Suppressor macrophage (primary cell): ENCODE results near the gene IGSF9.

ENCODE experiments used
- DNase-seq, 4 experiments: peaks; one replicate each; pipeline ENCODE4 v3.0.0-alpha.2; 2020 to 2022
- total RNA-seq, 17 experiments: gene quantifications; one replicate each; lab custom pipeline; 2026; ENCODE audit warnings: mixed read lengths in 6 of 17, inconsistent platforms in 3 of 17; lab: John Stamatoyannopoulos, UW

Gene IGSF9, protein sequence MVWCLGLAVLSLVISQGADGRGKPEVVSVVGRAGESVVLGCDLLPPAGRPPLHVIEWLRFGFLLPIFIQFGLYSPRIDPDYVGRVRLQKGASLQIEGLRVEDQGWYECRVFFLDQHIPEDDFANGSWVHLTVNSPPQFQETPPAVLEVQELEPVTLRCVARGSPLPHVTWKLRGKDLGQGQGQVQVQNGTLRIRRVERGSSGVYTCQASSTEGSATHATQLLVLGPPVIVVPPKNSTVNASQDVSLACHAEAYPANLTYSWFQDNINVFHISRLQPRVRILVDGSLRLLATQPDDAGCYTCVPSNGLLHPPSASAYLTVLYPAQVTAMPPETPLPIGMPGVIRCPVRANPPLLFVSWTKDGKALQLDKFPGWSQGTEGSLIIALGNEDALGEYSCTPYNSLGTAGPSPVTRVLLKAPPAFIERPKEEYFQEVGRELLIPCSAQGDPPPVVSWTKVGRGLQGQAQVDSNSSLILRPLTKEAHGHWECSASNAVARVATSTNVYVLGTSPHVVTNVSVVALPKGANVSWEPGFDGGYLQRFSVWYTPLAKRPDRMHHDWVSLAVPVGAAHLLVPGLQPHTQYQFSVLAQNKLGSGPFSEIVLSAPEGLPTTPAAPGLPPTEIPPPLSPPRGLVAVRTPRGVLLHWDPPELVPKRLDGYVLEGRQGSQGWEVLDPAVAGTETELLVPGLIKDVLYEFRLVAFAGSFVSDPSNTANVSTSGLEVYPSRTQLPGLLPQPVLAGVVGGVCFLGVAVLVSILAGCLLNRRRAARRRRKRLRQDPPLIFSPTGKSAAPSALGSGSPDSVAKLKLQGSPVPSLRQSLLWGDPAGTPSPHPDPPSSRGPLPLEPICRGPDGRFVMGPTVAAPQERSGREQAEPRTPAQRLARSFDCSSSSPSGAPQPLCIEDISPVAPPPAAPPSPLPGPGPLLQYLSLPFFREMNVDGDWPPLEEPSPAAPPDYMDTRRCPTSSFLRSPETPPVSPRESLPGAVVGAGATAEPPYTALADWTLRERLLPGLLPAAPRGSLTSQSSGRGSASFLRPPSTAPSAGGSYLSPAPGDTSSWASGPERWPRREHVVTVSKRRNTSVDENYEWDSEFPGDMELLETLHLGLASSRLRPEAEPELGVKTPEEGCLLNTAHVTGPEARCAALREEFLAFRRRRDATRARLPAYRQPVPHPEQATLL
- total RNA-seq, result 0 to 3.9 (median 0.08) reads per million in 17 experiments

DNA sequence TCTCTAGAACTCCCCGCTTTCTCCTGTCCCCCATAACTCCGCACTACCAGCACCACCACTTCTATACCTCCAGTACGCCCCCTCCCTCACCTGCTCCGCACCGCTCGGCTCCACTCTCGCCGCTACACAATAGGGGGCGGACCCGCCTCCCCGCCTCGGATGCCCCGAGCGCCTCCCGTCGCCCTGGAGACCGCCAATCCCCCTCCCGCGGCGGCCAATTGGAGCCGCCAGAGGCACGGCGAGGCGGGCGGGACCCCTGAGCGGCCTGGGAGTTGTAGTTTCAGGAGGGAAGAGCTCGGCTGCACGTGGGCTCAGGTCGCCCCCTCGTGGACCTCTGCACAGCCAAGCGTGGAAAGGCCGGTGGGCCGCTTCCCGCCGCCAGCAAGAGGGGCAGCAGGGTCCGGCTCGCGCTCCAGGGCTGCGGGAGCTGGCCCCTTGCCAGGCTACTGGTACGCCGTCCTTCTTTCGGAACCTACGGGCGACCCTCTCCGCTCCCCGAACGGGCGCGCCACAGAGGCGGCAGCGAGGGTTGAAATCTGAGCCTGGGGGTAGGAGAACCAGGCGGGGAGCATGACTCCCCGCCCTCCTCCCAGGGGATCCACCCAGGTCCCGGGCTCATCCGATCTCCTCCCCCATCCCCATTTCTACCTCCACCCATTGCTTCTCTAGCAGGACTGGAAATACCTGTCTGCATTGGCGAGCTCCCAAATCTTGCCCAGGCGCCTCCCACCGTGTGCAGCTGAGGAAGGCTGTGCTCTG lies at the start of gene IGSF9:
Gene IGSF9, minus strand, starts transcription at position 131 of the 759 bp plus-strand sequence. CDS start 2,159 bp downstream, outside the sequence.
- peak in 3 of 4 experiments; percentile 18 to 57 (median 29) for DNase-seq

DNA sequence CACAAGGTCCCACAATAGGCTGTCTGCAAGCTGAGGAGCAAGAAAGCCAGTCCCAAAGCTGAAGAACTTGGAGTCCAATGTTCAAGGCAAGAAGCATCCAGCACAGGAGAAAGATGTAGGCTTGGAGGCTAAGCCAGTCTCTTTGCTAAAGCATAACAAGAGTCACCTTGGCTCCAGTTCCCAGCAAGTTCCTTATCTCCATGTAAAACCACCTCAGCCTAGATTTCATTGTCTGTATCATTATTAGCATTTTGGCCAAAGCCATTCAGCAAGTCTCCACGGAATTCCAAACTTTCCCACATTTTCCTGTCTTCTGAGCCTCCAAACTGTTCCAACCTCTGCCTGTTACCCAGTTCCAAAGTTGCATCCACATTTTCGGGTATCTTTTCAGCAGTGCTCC lies 49.5 kb upstream of the IGSF9 start:
- DNase-seq, result no peak

DNA sequence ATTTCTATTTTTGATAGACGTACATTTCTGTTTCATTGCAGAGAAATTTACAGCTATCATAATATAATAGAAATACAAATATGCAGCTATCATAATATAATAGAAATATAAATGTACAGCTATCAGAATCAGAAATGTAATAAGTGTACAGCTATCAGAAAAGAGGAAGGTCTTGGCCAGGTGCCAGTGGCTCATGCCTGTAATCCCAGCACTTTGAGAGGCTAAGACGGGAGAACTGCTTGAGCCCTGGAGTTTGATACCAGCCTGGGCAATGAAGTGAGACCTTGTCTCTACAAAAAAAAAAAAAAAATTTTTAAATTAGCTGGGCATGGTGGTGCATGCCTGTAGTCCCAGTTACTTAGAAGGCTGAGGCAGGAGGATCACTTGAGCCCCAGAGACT lies 48.5 kb upstream of the IGSF9 start:
- DNase-seq, result no peak

DNA sequence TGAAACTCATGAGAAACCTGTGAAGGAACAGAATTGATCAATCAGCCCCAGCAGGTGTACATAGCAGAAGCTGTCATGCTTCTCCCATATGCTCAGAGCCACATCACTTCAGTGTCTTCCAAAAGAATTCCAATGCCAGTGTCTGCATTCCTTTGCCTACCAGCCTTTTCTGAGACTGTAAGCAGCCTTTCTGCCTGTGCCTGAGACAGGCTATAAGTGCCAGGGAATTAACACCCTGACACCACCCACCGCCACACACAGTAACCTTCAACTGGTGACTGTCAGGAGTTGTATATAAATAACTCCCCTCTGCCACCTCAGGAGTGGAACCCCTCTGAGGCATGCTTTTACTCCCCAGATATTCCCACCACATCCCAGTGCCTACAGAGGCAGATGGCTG lies 46.7 kb upstream of the IGSF9 start:
- DNase-seq, result no peak

DNA sequence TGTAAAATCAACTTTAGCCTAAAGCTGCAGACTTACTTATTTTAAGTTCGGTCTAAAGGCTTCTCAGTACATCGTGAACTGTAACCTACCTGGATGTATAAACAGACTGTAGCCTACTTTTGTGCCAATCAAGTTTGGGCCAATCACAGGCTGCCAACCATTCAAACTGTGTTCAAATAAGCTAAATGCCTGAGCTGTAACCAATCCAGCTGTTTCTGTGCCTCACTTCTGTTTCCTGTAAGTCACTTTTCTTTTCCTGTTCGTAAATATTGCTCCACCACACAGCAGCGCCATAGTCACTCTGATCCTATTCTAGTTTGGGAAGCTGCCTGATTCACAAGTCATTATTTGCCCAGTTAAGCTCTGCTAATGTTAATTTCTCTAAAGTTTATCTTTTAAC lies 46.1 kb upstream of the IGSF9 start:
- DNase-seq, result peak; percentile 43 to 64 (median 62)

DNA sequence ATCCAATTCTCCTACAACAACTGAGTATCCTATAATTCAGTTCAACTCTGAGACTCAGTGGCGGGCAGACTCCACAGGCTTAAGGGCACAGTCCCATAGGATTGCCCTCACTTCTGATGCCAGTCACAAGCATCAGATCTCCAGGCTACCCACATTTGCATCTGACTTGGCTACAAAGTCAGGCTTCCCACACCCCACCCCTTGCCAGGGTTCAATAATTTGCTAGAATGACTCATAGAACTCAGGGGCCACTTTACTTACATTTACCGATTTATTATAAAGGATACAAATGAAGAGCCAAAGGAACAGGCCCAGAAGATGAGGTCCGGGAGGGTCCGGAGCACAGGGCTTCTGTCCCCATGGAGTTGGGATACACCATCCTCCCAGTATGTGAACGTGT lies 44.6 kb upstream of the IGSF9 start:
- DNase-seq, result no peak

DNA sequence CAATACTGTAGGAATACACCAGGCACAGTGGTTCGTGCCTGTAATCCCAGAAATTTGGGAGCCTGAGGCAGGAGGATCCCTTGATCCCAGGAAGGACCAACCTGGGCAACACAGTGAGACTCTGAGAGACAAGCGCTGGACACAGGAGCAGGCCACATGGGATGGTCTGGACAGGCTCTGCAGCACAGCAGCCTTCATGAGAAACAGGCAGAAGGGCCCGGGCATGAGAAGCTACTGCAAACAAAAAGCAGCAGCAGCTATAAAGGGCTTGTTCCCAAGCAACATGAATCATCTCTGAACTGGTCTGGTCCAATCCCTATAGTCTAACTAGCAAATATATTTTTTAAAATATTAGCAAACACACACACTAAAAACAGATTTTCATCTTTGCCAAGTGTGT lies 44.2 kb upstream of the IGSF9 start:
- DNase-seq, result no peak

DNA sequence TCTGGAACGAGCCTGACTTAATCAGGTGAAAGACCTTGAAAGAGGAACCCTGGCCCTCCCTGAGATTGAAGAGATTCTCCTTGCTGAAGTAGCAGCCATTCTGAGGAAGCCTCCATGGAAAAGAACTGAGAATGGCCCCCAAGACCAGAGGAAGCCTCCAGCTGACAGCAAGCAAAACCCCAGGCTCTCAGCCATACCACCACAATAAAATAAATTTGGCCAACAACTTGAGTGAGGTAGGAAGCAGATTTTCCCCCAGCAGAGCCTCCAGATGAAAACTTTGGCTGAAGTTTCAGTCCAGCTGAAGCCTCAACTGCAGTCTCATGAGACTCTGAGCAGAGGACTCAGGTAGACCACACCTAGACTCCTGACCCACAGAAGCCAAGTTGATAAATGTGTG lies 42.6 kb upstream of the IGSF9 start:
- no peak for DNase-seq

DNA sequence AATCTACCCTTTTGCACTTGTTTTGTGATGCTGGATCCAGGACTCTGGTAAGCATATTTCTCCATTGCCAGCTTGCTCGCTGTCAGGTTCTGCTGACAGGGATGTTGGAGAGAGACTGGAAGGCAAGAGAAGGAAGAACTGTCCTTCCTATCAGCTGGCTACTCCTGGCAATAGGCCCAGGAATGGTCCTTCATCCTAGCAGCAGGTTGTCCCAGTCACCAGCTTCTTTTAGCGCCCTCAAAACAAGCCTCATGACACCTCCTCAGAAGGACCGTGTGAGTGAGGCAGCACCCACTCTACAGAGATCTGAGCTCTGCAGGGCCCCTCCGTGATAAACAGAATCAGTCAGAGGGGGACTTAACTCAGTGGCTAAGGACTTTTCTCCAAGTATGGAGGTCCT lies 41.8 kb upstream of the IGSF9 start:
- DNase-seq, result no peak

DNA sequence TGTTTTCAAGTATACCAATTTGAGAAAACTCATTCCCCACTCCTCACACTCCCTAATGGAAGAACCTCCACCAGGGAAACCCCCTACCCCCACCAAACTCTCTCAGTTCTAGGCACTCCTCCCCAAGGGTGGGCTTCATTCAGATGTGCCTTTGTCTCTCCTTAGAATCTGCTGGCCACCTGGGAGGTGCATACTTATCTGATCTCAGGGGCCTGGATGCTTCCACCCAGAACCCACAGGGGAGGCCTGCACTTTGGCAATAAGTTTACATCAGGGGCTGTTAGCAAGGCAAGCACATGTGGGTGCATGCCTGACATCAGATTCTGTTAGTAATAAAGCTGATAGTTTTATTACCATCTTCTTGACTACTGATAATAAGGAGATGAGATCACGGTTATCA lies 41.1 kb upstream of the IGSF9 start:
- no peak for DNase-seq

DNA sequence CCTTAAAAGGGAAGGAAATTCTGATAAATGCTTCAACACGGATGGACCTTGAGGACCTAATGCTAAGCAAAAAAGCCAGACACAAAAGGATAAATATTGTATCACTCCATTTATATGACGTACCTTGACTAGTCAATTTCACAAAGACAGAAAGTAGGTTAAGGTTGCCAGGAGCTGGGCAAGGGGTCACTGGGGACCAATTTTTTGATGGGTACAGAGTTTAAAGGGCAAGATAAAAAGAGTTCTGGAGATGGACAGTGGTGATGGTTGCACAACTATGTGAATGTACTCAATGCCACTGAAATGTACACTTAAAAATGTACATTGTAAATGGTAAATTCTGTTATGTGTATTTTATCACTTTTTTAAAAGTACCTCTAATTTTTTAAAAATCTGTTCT lies 40.7 kb upstream of the IGSF9 start:
- no peak for DNase-seq

DNA sequence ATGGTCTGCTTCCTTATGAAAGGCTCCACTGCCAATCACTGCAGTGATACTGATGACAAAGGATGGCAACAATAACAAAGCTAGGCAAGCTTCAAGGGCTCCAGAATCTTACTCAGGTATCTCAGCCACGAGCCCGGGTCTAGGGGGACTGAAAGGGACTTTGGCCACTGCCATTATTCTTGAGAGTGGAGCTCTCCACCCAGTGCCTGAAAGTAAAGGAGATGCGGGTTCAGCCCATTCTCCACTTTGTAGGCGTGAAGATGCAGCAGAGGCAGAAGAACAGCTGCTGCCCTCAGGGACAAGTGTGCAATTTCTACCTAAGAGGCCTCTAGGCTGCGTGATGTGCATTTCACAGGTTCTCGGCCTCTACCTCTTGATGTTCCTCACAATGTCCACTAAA lies 40.1 kb upstream of the IGSF9 start:
- no peak for DNase-seq

DNA sequence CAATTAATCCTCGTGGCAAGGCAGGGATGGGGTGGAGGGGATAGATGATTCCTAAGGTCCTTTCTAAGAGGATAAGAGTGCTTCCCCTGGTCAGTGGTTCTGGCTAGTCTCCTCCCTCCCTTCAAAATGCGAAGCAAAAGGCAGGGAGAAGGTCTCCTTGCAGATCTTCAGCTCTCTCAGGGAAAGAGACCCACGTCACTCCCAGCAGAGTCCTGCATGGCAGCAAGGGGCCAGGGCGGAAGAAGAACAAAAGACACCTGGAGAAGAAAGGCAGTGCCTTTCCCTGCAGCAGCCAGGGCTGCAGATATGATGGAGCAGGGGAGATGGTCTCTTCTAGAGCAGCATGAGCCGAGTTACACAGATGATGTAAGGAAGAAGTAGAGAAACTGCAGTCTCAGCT lies 38.3 kb upstream of the IGSF9 start:
- no peak for DNase-seq

DNA sequence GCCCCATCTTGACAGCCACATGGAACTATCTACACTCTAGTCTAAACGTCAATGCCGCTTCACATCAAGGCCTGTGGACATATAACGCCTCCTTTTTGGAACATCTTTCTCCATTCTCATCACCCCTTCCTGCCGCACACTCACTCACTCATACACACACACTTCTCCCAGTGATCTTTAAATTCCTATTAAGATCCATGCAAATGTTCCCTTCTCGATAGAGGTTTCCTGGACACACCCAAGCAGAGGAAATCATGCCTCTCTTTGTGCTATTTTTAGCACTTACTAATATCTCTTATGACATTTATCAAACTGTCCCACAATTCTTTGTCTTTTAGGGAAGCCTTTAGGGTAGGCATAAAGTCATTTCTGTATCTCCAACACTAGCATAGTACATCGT lies 36.9 kb upstream of the IGSF9 start:
- peak in 1 of 4 experiments; percentile 8 for DNase-seq

DNA sequence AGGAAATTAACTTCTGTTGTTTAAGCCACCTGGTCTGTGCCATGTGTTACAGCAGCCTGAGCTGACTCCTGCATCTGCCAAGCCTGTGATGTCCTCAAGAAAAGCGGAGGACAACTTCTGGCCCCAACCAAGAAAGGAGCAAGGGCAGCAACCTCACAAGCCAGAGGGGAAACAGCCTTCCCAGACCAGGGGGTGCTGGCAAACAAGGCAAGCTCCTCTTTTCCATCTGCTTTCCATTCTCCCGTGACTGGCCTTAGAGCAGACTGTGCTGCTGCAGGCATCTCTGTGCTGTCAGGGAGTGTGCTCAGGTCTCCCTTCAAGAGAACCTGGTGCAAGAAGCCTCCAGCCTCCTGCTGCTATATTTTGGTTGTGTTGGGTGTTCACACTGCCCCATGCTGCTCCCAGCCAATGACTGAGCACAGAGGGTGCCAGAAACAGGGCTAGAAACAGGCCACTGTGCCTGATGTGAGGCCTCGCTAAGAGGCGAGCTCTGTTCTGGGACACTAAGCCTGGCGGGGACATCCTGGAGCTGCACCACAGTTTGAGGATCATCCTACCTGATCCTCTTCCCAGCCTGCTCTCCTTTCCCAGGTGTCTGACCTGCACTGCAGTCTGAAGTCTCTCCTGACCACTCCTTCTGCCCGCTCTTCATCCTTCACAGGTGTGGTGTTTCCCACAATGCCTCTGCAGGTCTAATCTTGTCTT lies 36.1 kb upstream of the IGSF9 start:
- DNase-seq, result no peak

DNA sequence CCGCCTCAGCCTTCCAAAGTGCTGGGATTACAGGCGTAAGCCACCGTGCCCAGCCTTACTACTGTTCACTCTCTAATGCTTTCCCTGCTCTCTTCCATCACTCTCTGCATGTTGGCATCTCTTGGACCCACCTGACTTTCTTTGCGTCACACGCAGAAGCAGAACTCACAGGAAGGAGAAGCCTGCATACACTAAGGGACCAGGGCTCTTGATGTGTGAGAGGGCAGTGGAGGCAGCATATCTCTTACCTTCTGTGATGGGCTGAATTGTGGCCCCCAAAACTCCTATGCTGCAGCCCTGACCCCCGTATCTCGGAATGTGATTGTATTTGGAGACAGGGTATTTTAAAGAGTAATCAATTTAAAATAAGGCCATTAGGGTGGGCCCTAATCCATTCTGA lies 35.4 kb upstream of the IGSF9 start:
- no peak for DNase-seq

DNA sequence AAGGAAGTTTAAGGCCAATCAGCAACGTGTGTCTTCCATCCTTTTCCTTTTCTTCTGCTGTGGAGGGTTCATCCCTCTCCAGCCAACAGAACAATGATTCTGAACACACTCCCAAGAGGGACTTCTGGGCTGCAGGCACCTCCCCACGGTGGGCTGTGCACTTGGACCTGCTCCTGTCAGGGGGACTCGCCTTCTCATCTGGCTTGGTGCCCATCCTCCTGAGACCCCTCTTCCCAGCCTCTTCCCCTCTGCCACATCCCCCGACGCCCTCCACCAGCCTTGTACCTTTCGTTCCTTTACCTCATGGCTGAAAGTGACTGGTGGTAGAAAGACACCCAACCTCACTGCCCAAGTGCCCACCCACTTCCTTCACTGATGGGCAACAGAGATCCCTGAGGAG lies 34.7 kb upstream of the IGSF9 start:
- DNase-seq, result no peak

DNA sequence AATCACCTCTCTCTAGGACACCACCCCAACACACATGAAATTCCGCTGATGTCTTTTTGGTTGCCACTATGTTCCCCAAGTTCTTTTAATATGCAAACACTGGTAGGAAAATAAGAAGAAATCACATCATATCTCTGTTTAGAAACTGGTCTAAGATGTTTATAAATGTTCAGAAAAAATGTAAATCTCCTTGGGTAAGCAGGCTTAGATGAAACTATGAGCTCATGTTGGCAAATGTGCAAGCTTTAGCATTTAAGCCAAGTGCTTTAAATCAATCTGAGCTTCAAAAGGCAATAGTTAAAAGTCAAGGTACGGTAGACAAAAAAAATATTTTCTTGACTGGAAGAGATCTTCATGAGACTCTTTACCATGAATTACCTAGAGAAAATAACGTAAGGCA lies 33.8 kb upstream of the IGSF9 start:
- DNase-seq, result no peak

DNA sequence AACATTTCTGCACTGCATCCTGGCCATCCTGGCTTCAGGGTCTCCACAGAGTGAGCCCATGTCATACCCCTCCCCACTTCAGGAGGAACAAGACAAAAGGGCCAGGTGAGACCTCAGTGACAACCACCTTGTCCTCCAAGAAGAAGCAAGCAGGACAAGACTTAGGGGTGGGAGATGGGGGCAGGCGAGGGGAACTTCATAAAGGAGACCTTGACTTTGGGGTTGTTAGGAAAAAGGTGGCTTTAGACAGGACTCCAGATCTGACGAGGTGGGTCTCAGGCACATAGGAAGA lies 32.6 kb upstream of the IGSF9 start:
- DNase-seq, result no peak

DNA sequence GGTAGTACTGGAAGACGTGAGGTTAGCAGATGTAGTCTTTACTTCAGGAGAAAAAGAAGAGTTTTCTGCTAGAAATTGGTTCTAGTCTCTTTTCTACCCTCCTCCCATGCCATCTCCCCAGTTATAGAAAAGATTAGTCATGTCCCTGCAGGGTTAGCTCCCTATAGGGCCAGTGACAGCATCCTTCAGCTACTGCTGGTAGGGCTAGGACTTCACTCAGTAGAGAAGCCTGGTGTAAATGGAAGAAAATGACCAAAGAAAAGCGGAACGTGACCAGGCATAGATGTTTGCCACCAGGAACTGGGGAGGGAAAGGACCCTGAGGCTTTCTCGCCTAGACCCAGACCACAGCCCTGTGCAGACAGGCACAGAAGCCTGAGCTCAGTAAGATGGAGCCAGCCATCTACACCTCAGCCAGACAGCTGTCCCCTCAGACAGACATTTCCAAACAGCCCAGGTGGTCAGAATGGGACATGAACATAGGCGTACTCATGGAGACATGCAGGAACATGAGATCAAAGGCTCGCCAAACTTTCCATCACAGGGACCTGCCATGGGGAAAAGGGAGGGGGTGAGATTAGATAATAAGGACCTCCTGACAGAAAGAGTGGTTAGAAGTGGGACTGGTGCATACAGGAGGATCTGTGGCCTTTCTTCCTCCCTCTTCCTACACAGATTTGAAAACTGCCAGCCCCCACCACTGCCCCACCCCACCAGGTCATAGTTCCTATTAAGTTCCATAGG lies 32.1 kb upstream of the IGSF9 start:
- no peak for DNase-seq

DNA sequence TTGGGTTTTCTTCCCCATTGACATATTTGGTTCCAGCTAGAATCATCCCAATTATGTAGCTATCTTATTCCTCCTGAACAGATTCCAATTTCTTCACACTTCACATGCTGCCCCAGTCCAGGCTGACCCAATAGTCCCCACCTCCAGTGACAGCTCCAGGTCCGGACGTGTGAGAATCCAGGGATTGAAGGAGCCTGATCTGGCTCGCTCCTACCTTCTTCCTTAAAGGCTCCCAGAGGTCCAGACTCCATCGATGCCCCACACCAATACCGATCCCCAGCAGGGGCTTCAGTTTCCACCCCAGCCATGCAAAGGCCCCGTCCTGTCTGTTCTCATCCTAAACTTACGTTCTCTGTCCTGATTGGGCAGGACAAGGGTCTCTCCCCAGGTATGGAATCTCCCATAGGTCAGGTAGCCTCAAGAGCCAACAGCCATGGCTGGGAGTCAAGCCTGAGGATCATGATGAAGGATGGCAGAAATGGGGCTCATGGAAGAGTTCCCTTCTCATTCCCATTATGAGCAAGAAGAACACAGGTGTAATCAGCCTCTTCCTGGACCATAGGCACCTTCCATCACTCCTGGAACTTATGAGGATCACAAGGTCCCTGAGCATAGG lies 29.0 kb upstream of the IGSF9 start:
- DNase-seq, result no peak
